GM12878 (cell line): ENCODE measurements around the gene CTIF. TPM values are rescaled to one million over a fixed set of nuclear protein-coding genes. Genes with fewer than 3 reads are reported as not detected.

Source experiments
- ATAC-seq: fragments of 200-7000 bp; cut with Tn5 transposase; 3 replicates; pipeline ENCODE4 v1.9.1; 2020; ENCODE audit warnings: mild to moderate bottlenecking, moderate library complexity
- BruUV-seq: library from RNA; stranded (reverse); fragments of 400-500 nt; replicated peaks from 2 replicates; lab custom pipeline; 2021; lab: Mats Ljungman, UMichigan
- CTCF ChIA-PET: fragments of 300-600 bp; sonication (Branson Sonifier 250); formaldehyde crosslinking; extraction: SDS; loops from one replicate; lab custom pipeline; 2021; ENCODE audit warnings: inconsistent platforms; lab: Yijun Ruan, JAX
- POLR2A ChIA-PET: fragments of 350-600 bp; formaldehyde crosslinking; extraction: SDS; loops from one replicate; lab custom pipeline; 2021; ENCODE audit warnings: inconsistent platforms; lab: Charles Lee
- RAD21 ChIA-PET: fragments of 300-600 bp; sonication (Branson Sonifier 250); formaldehyde crosslinking; loops from one replicate; lab custom pipeline; 2023; ENCODE audit warnings: antibody characterized with exemption; ENCODE audit not compliant: unreplicated experiment; lab: Charles Lee
- SMC1A ChIA-PET: fragments of 300-600 bp; sonication (Branson Sonifier 250); formaldehyde crosslinking; loops from one replicate; lab custom pipeline; 2023; ENCODE audit not compliant: unreplicated experiment, uncharacterized antibody; lab: Charles Lee
- DNase-seq: peaks from one replicate; pipeline ENCODE4 v3.0.0-alpha.2; 2011; ENCODE audit warnings: low read depth, low spot score
- FAIRE-seq: peaks from 3 replicates; lab custom pipeline; 2011; peaks lifted over from hg19 to GRCh38; lab: Jason Lieb, UNC
- H2AFZ ChIP-seq: 2 replicates; pipeline ENCODE4 v1.6.0; 2011; ENCODE audit warnings: low read depth, low read length, control low read depth; ENCODE audit not compliant: control insufficient read depth
- H3K27ac ChIP-seq: 2 replicates; pipeline ENCODE4 v1.5.1; 2011; ENCODE audit warnings: control low read depth; ENCODE audit not compliant: control insufficient read depth, insufficient read depth
- H3K27me3 ChIP-seq, 2 experiments: replicated peaks in 1 of 2; 2 replicates each; pipeline versions ENCODE4 v1.6.0 to v1.6.1; 2011; ENCODE audit warnings: low read length in 1 of 2; ENCODE audit not compliant: control insufficient read depth in 2 of 2, insufficient read depth in 2 of 2
- H3K36me3 ChIP-seq, 2 experiments: 2 replicates each; pipeline ENCODE4 v1.5.1; 2011; ENCODE audit warnings: low read length in 1 of 2; ENCODE audit not compliant: control insufficient read depth in 2 of 2, insufficient read depth in 2 of 2
- H3K4me1 ChIP-seq: 2 replicates; pipeline ENCODE4 v1.6.1; 2011; ENCODE audit warnings: mild to moderate bottlenecking, low read length, moderate library complexity, mixed read lengths; ENCODE audit not compliant: control insufficient read depth, insufficient read depth
- H3K4me2 ChIP-seq: 2 replicates; pipeline ENCODE4 v1.6.0; 2011; ENCODE audit warnings: control low read depth; ENCODE audit not compliant: control insufficient read depth, insufficient read depth
- H3K4me3 ChIP-seq: fragments of 200-600 bp; sonication (generic); 2 replicates; pipeline ENCODE4 v1.5.1; 2016
- H3K79me2 ChIP-seq: 2 replicates; pipeline ENCODE4 v1.6.0; 2011; ENCODE audit warnings: low read length; ENCODE audit not compliant: control insufficient read depth, insufficient read depth
- H3K9ac ChIP-seq: 2 replicates; pipeline ENCODE4 v1.8.0; 2011; ENCODE audit warnings: low read length, control low read depth, mixed read lengths; ENCODE audit not compliant: control insufficient read depth, insufficient read depth
- H3K9me3 ChIP-seq: replicated peaks from 3 replicates; pipeline ENCODE4 v1.5.1; 2011; ENCODE audit warnings: mild to moderate bottlenecking, low read length; ENCODE audit not compliant: control insufficient read depth, insufficient read depth
- H4K20me1 ChIP-seq: 2 replicates; pipeline ENCODE4 v1.6.0; 2011; ENCODE audit not compliant: control insufficient read depth, insufficient read depth
- BRCA1 ChIP-seq: IDR thresholded peaks from 2 replicates; pipeline ENCODE4 v1.6.1; 2011; ENCODE audit warnings: low read depth, low read length, improper control_type of control experiment
- EGR1 ChIP-seq, 2 experiments: IDR thresholded peaks; 1 replicate in 1 of 2; 2 replicates in 1 of 2; pipeline ENCODE4 v1.6.1; 2011 to 2012; ENCODE audit warnings: low read depth in 2 of 2, low read length in 2 of 2, borderline replicate concordance in 1 of 2, mild to moderate bottlenecking in 1 of 2, moderate library complexity in 1 of 2
- IKZF2 ChIP-seq, 2 experiments: fragments of 450-650 bp; IDR thresholded peaks; 2 replicates each; pipeline ENCODE4 v1.6.1; 2017; ENCODE audit warnings: mild to moderate bottlenecking in 2 of 2, moderate library complexity in 2 of 2
- KDM1A ChIP-seq: fragments of 200-600 bp; sonication (generic); IDR thresholded peaks from 2 replicates; pipeline ENCODE4 v1.6.1; 2016; ENCODE audit warnings: borderline replicate concordance
- MEF2B ChIP-seq: fragments of 450-650 bp; IDR thresholded peaks from 2 replicates; pipeline ENCODE4 v1.6.1; 2018; ENCODE audit warnings: mild to moderate bottlenecking, moderate library complexity; ENCODE audit not compliant: partially characterized antibody, poor library complexity, severe bottlenecking
- MYB ChIP-seq: fragments of 150-350 bp; IDR thresholded peaks from 2 replicates; pipeline ENCODE4 v1.6.1; 2014; ENCODE audit warnings: mild to moderate bottlenecking, low read depth, low read length, borderline replicate concordance
- NBN ChIP-seq: fragments of 450-650 bp; IDR thresholded peaks from 2 replicates; pipeline ENCODE4 v1.6.1; 2016
- SMC3 ChIP-seq: IDR thresholded peaks from 2 replicates; pipeline ENCODE4 v1.6.1; 2011; ENCODE audit warnings: low read length, improper control_type of control experiment, borderline replicate concordance
- SREBF1 ChIP-seq: IDR thresholded peaks from 2 replicates; pipeline ENCODE4 v1.6.1; 2012; ENCODE audit warnings: mild to moderate bottlenecking, low read length
- TCF3 ChIP-seq: IDR thresholded peaks from 2 replicates; pipeline ENCODE4 v1.6.1; 2012; ENCODE audit warnings: low read depth, mild to moderate bottlenecking, low read length, borderline replicate concordance; ENCODE audit not compliant: insufficient read depth
- USF1 ChIP-seq: IDR thresholded peaks from 2 replicates; pipeline ENCODE4 v1.6.1; 2011; ENCODE audit warnings: borderline replicate concordance, low read depth, mild to moderate bottlenecking, moderate library complexity, mixed read lengths, low read length; ENCODE audit not compliant: insufficient read depth; ENCODE audit errors: extremely low read length
- ZNF274 ChIP-seq: IDR thresholded peaks from one replicate; pipeline ENCODE4 v1.8.0; 2011; ENCODE audit not compliant: insufficient read length, insufficient read depth
- WGBS: methylation state at CpG from one replicate; pipeline ENCODE4 v1.1.6; 2016; ENCODE audit warnings: low lambda C conversion rate; ENCODE audit not compliant: insufficient replicate concordance, insufficient coverage; ENCODE audit errors: missing lambda C conversion rate; 5-methylcytosine and 5-hydroxymethylcytosine counted together
- in situ Hi-C: fragments of 300-500 bp; cut with MboI; formaldehyde crosslinking; loops from 9 replicates; pipeline ENCODE4 v1.14.3; 2018; ENCODE audit warnings: mixed read lengths
- intact Hi-C: fragments of 100-400 bp; cut with micrococcal nuclease; formaldehyde crosslinking; loops from one replicate; pipeline ENCODE4 v1.14.2; 2022; ENCODE audit not compliant: unreplicated experiment
- polyA plus RNA-seq, 11 experiments: library from polyadenylated mRNA; depleted of rRNA in 4 of 11; unstranded in 6 of 11; stranded (reverse) in 5 of 11; fragments of >200 nt; fragmentation: Nextera tagmentation in 4 of 11; fragmentation: Illumina TruSeq in 1 of 11; extraction: Ambion mirVana in 4 of 11; extraction: Trizol in 1 of 11; gene quantifications; 1 replicate in 1 of 11; 2 replicates in 10 of 11; pipeline versions ENCODE4 v1.2.1 to v1.2.3, GENCODE V29; 2011 to 2016; ENCODE audit warnings: inconsistent platforms in 2 of 11, missing spikeins in 2 of 11, low read depth in 1 of 11
- total RNA-seq, 4 experiments: library from RNA; depleted of rRNA in 3 of 4; stranded (reverse); fragments of >200 nt in 3 of 4; fragmentation: Illumina TruSeq in 1 of 4; extraction: Trizol in 1 of 4; gene quantifications; 2 replicates each; pipeline versions ENCODE4 v1.2.1 to v1.2.3, GENCODE V29; 2013 to 2021

Gene CTIF
- total and polyA plus RNA-seq, 10 of the 15 experiments (the other 5 are each of a cell fraction or from before 2014, with no cell fraction given): 0.06 to 11.6 (median 2.5) TPM

- TF ChIP-seq EGR1 (IDR thresholded peaks at IDR 0.05; ENCODE audit: borderline replicate concordance in 1 of 2, low read depth in 2 of 2, low read length in 2 of 2): no peak
These were observed 143.9 kb downstream of the CTIF start (continued) for GRCh38 chr18:48682768-48683167.

- intact Hi-C loops: no loop called here
- ChIA-PET RAD21 (interaction anchor here (0.6 kb wide), 1 partner anchor 496 kb away, joined by 3 read pairs; no protein-coding TSS in a partner anchor), CTCF (no interaction called here), POLR2A (no interaction called here), SMC1A (interaction anchor here (0.6 kb wide), 1 partner anchor 719 kb away, joined by 3 read pairs; no protein-coding TSS in a partner anchor)
- BruUV-seq: no TSS peak
- Histone ChIP-seq H2AFZ (no peak overlapping the region), H3K36me3 (no peaks in the 10 kb centered on the region), H3K27ac (no peak overlapping the region), H3K9ac (no peak overlapping the region), H3K9me3 (no peaks in the 10 kb centered on the region), H3K4me1 (no peaks in the 10 kb centered on the region), H3K79me2 (no peaks in the 10 kb centered on the region), H4K20me1 (no peaks in the 10 kb centered on the region), H3K4me3 (no peak overlapping the region), H3K4me2 (no peak overlapping the region), H3K27me3 (no peaks in the 10 kb centered on the region)
- TF ChIP-seq NBN (no peak), USF1 (no peak), SREBF1 (no peak), MYB (no peak), MEF2B (no peak), SMC3 (no peak), KDM1A (no peak), TCF3 (no peak), IKZF2 (IDR thresholded peaks at IDR 0.05) (no peak), BRCA1 (no peak), ZNF274 (no peak)
- no peak for DNase-seq
- in situ Hi-C loops: loop anchor here (25.0 kb wide), 1 partner anchor 729 kb away; no protein-coding TSS in a partner anchor
- 45% methylated on average over 6 of the region's 6 CpGs for WGBS
- no peak for FAIRE-seq
- no peak for ATAC-seq
These were observed 144.4 kb downstream of the CTIF start for GRCh38 chr18:48683197-48683596.
